GM19239 (cell line): ENCODE measurements around the gene COA7.
"Not testable (repeated sequence)": the region's sequence is repeated elsewhere in the genome, so short reads cannot be mapped to it uniquely, and the experiment has no call there.

Experiments
- DNase-seq: peaks from one replicate; pipeline ENCODE4 v3.0.0; 2011; ENCODE audit warnings: low spot score; ENCODE audit not compliant: insufficient read length
- FAIRE-seq: peaks from 2 replicates; lab custom pipeline; 2011; peaks lifted over from hg19 to GRCh38; lab: Jason Lieb, UNC

The COA7 gene

GRCh38 chr1:52697795-52698674 lies at the start of gene COA7:
Gene COA7, minus strand, starts transcription at chr1:52698347. Its CDS starts 21 bp downstream, at chr1:52698326.
- FAIRE-seq: peak; percentile 33
- peak; percentile 50 for DNase-seq

GRCh38 chr1:52747450-52747849 lies 49.3 kb upstream of the COA7 start:
- no peak for DNase-seq

GRCh38 chr1:52746189-52746588 lies 48.0 kb upstream of the COA7 start:
- DNase-seq: no peak
- FAIRE-seq: no peak

More at GRCh38 chr1:52747450-52747849, 49.3 kb upstream of the COA7 start:
- FAIRE-seq: no peak

- FAIRE-seq (peak; percentile 53), DNase-seq (peak; percentile 24)
These were observed 43.1 kb upstream of the COA7 start for GRCh38 chr1:52741259-52741658.

- FAIRE-seq: peak; percentile 11
These were observed 41.7 kb upstream of the COA7 start for GRCh38 chr1:52739699-52740467.

GRCh38 chr1:52738893-52739292 lies 40.7 kb upstream of the COA7 start:
- FAIRE-seq: no peak

More at GRCh38 chr1:52739699-52740467, 41.7 kb upstream of the COA7 start:
- no peak for DNase-seq

GRCh38 chr1:52738148-52738547 lies 40.0 kb upstream of the COA7 start:
- FAIRE-seq (no peak), DNase-seq (no peak)

More at GRCh38 chr1:52738893-52739292, 40.7 kb upstream of the COA7 start:
- DNase-seq: no peak

GRCh38 chr1:52735371-52735770 lies 37.2 kb upstream of the COA7 start:
- DNase-seq, FAIRE-seq: not testable (repeated sequence)

GRCh38 chr1:52733368-52733767 lies 35.2 kb upstream of the COA7 start:
- FAIRE-seq: no peak
- no peak for DNase-seq

GRCh38 chr1:52727956-52728656 lies 30.0 kb upstream of the COA7 start:
- no peak for FAIRE-seq
- no peak for DNase-seq

GRCh38 chr1:52727114-52727586 lies 29.0 kb upstream of the COA7 start:
- FAIRE-seq: peak; percentile 8
- DNase-seq: no peak

- DNase-seq: peak; percentile 96
- FAIRE-seq: peak; percentile 73
These were observed 28.3 kb upstream of the COA7 start, which contains the start of gene ZYG11B for GRCh38 chr1:52726265-52727113. Gene ZYG11B, plus strand, starts transcription at chr1:52726453. Its CDS starts 201 bp downstream, at chr1:52726654.

- FAIRE-seq: no peak
- DNase-seq: no peak
These were observed 27.7 kb upstream of the COA7 start for GRCh38 chr1:52725903-52726264.

- FAIRE-seq: no peak
These were observed 25.1 kb upstream of the COA7 start for GRCh38 chr1:52723260-52723659.

GRCh38 chr1:52715296-52715695 lies 17.1 kb upstream of the COA7 start:
- not testable (repeated sequence) for FAIRE-seq, DNase-seq

More at GRCh38 chr1:52723260-52723659, 25.1 kb upstream of the COA7 start:
- DNase-seq: no peak

GRCh38 chr1:52713590-52713989 lies 15.4 kb upstream of the COA7 start:
- no peak for DNase-seq
- FAIRE-seq: no peak

GRCh38 chr1:52709016-52709415 lies 10.9 kb upstream of the COA7 start:
- DNase-seq (no peak), FAIRE-seq (no peak)

- no peak for FAIRE-seq
- no peak for DNase-seq
These were observed 9.9 kb upstream of the COA7 start for GRCh38 chr1:52707927-52708655.
